ENCODE measurements around the gene HABP2.

- no peak for TF ChIP-seq CTCF (IDR thresholded peaks at IDR 0.05)
- TF ChIP-seq POLR2A (IDR thresholded peaks at IDR 0.05): no peak
These were observed 72.8 kb downstream of the HABP2 start for GRCh38 chr10:113625461-113626186.
